ENCODE results near the gene ARL13B. TPM values are rescaled to one million over a fixed set of nuclear protein-coding genes. Genes with fewer than 3 reads are reported as not detected.

ARL13B gene
- total and polyA plus RNA-seq, 2 of the 8 experiments (the other 6 are each of a cell fraction or from before 2014, with no cell fraction given): 1.5 to 12.7 TPM

DNA sequence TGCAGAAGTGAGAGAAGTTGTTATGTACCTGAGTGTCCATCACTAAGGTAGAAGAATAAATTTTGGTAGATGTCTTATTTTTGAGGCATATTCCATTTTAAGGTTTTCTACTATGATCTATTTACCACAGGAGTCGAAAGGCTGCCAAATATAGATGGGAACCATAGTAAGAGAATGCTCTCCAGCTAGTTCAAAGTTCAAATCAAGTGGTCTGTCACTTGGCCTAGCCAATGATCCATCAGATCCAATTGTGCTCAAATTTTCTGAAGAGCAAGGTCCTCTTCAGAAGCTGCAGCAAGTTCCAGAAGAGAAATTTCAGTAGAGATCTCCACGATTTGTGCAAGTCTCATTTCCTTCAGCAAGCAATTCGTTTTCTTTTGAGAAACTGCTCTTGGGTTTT lies 17.2 kb upstream of the ARL13B start (continued):
- TF ChIP-seq, protein P1, sequence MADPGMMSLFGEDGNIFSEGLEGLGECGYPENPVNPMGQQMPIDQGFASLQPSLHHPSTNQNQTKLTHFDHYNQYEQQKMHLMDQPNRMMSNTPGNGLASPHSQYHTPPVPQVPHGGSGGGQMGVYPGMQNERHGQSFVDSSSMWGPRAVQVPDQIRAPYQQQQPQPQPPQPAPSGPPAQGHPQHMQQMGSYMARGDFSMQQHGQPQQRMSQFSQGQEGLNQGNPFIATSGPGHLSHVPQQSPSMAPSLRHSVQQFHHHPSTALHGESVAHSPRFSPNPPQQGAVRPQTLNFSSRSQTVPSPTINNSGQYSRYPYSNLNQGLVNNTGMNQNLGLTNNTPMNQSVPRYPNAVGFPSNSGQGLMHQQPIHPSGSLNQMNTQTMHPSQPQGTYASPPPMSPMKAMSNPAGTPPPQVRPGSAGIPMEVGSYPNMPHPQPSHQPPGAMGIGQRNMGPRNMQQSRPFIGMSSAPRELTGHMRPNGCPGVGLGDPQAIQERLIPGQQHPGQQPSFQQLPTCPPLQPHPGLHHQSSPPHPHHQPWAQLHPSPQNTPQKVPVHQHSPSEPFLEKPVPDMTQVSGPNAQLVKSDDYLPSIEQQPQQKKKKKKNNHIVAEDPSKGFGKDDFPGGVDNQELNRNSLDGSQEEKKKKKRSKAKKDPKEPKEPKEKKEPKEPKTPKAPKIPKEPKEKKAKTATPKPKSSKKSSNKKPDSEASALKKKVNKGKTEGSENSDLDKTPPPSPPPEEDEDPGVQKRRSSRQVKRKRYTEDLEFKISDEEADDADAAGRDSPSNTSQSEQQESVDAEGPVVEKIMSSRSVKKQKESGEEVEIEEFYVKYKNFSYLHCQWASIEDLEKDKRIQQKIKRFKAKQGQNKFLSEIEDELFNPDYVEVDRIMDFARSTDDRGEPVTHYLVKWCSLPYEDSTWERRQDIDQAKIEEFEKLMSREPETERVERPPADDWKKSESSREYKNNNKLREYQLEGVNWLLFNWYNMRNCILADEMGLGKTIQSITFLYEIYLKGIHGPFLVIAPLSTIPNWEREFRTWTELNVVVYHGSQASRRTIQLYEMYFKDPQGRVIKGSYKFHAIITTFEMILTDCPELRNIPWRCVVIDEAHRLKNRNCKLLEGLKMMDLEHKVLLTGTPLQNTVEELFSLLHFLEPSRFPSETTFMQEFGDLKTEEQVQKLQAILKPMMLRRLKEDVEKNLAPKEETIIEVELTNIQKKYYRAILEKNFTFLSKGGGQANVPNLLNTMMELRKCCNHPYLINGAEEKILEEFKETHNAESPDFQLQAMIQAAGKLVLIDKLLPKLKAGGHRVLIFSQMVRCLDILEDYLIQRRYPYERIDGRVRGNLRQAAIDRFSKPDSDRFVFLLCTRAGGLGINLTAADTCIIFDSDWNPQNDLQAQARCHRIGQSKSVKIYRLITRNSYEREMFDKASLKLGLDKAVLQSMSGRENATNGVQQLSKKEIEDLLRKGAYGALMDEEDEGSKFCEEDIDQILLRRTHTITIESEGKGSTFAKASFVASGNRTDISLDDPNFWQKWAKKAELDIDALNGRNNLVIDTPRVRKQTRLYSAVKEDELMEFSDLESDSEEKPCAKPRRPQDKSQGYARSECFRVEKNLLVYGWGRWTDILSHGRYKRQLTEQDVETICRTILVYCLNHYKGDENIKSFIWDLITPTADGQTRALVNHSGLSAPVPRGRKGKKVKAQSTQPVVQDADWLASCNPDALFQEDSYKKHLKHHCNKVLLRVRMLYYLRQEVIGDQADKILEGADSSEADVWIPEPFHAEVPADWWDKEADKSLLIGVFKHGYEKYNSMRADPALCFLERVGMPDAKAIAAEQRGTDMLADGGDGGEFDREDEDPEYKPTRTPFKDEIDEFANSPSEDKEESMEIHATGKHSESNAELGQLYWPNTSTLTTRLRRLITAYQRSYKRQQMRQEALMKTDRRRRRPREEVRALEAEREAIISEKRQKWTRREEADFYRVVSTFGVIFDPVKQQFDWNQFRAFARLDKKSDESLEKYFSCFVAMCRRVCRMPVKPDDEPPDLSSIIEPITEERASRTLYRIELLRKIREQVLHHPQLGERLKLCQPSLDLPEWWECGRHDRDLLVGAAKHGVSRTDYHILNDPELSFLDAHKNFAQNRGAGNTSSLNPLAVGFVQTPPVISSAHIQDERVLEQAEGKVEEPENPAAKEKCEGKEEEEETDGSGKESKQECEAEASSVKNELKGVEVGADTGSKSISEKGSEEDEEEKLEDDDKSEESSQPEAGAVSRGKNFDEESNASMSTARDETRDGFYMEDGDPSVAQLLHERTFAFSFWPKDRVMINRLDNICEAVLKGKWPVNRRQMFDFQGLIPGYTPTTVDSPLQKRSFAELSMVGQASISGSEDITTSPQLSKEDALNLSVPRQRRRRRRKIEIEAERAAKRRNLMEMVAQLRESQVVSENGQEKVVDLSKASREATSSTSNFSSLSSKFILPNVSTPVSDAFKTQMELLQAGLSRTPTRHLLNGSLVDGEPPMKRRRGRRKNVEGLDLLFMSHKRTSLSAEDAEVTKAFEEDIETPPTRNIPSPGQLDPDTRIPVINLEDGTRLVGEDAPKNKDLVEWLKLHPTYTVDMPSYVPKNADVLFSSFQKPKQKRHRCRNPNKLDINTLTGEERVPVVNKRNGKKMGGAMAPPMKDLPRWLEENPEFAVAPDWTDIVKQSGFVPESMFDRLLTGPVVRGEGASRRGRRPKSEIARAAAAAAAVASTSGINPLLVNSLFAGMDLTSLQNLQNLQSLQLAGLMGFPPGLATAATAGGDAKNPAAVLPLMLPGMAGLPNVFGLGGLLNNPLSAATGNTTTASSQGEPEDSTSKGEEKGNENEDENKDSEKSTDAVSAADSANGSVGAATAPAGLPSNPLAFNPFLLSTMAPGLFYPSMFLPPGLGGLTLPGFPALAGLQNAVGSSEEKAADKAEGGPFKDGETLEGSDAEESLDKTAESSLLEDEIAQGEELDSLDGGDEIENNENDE (IDR thresholded peaks at IDR 0.05; ENCODE audit: insufficient replicate concordance, low read length): no peak
- no peak for TF ChIP-seq CHD1 (IDR thresholded peaks at IDR 0.05; ENCODE audit: low read depth, low read length)
- TF ChIP-seq GABPA (IDR thresholded peaks at IDR 0.05; ENCODE audit: borderline replicate concordance, insufficient read depth, low read length): no peak
